ENCODE results near the gene CHST1.

Gene CHST1

GRCh38 chr11:45674481-45675190 is 9.2 kb upstream of the CHST1 start:
- no peak for DNase-seq

- DNase-seq, result no peak
Observed at GRCh38 chr11:45673441-45673840, 8.0 kb upstream of the CHST1 start.

DNA sequence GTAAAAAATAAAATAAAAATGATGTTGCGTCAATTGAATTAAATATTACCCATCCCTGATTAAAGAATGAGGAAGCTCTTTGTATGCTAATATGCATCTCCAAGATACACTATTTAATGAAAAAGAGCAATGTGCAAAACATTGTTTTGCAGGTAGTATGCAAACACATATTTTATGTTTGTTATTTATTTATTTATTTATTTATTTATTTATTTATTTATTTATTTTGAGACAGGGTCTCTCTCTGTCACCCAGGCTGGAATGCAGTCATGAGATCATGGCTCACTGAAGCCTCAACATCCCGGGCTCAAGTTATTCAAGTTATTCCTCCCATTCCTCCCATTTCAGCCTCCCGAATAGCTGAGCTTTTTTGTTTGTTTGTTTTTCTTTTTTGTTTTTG is 7.2 kb upstream of the CHST1 start:
- no peak for DNase-seq

- DNase-seq, result no peak
Observed at GRCh38 chr11:45671246-45672171, 6.1 kb upstream of the CHST1 start.

- no peak for DNase-seq
Observed at GRCh38 chr11:45670386-45671135, 5.1 kb upstream of the CHST1 start.

DNA sequence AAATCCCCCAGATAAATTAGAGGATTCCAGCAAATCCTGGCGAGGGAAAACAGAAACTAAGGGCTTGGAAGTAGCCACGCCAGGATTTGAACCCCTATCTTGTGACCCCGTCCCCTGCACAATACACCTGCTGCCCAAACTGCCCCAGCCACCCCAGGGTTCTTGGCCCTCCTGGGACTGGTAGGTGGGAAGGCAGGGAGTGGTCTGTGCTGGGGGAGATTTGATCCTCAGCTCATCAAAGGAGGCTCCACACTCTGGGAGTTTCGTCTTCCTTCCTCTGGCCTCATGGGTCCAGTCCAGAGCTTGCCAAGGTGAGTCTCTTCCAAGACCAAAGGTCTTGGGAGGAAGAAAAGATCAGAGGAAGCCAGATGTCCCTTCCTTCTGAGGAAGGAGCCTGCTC is 4.5 kb upstream of the CHST1 start:
- DNase-seq, result no peak

DNA sequence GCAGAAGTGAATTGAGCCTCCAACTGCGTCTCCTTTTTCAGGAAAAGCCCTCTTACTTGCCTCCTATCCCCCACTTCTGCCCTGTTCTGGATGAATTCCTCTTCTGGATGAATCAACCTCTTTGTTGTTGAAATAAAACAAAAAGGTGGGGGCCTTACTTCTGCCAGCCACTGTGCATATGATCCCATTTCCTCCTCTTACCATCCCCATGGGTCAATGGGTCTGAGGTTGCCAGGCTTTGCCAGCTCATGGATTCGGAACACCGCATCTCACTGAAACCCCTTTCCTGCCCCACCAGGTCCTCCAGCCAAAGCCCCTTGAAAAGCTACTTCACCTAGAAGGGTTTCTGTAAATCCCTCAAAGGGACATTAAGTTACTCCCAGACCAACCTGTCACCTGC is 3.7 kb upstream of the CHST1 start:
- no peak for DNase-seq

DNA sequence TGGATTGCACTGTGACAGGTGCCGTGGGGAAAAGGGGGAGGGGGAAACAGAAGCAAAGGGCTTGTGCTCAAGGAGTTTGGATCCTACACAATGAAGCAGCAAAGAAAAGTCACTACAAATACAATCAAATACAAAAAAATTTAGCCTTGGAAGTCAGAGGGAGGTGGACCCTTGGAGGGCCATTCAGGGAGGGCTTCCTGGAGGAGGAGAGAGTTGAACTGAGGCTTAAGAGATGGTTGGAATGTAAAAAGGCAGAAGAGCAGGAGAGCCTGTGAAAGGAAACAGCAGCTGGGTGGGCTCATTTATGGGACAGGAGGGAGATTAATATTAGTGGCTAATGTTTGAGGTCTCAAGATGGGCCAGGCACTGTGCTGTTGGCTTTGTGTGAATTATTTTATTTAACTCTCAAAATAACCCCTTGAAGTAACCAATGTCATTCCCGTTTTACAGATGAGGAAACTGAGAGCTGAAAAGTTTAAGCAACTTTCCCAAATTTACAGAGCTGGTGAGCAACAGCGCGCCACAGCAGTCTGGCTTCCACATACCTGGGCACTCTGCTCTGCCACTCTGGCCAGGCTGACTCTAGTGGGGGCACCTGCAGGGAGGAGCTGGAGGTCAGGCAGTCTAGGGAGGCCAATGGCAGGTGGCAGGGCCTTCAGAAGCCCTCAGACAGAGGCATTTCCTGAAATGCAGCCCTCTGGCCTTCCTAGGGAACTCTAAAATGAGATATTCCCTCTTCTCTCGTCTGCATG is 2.7 kb upstream of the CHST1 start:
- DNase-seq, result no peak

GRCh38 chr11:45666648-45667642 is 1.5 kb upstream of the CHST1 start:
- DNase-seq, result no peak

- DNase-seq, result no peak
Observed at GRCh38 chr11:45665933-45666647, 668 bp upstream of the CHST1 start.

DNA sequence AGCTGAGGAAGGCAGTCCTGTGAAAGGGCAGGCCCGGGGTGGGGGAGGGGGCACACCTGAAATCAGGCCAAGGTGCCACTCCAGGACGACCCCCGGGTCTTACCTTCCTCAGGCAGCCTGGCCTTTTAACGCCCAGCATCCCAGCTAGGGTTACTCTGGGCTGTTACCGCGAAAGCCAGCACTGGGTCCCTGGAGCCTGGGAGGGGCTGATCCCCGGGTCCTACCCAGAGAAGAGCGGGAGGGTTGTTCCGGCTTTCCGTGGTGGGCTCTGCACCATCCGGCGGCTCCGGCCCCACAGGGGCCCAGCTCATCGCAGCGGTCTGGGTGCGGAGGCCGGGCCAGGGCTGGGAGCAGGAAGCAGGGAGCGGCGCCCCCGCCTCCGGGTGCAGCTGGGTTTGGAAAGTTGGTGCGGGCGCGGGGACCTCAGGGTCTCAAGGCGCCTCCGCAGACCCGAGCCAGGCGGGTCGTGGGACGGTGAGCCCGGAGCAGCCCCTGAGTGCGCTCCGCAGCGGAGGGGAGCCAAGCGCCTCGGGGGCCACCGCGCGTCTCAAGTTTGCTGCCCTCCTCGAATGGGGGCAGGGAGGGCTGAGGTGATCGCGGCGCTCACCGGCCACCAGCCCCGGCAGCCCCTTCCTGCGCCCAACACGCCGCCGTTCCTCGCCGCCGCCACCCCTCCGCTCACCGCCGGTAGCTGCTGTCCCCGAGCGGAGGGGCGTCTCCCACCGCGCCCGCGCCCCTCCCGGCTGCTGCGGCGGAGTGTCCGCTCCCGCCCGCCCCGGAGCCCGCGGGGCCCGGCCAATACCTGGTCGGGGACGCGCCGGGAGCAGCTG is 831 bp downstream of the CHST1 start:
- DNase-seq, result no peak

DNA sequence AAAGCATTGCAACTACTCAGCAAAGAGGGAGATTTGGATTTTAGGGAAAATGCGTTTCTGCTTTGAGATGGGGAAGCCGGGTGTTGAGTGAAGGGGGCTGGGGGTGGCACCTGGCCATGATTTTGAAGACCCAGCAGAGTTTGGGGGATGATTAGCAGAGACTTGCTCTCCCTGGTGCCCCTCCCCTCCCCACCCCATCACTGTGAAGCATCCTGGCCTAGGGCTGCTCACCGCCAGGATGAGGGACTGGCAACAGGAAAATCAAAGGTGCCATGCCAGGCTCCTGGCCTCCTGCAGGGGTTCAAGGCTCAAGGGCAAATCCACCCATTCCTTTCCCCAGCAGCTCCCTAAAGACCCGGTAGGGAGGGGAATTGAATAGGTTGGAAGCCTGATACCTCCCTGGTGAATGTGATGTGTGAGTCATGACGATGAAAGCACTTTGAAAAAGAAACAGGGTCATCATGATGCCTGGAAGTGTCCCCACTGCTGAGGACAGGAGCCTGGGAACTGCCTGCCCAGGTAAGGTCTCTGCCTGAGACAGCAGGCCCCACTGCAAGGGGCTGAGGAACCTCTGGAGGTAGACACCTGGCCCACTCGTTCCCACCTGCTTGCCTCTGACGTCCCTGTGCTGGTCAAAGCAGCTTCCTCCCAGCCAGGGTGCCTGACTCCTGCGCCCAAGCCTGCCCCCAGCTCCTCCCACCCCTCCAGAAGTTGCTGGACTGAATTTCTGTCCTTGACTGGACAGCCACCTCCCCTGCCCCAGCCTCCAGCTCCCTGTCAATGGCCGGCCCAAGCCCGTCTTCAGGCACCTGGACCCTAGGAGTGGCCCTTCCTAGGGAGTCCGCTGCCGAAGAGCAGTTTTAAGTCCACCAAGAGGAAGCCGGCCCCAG is 1.7 kb downstream of the CHST1 start:
- no peak for DNase-seq

GRCh38 chr11:45662665-45663485 is 2.5 kb downstream of the CHST1 start:
- no peak for DNase-seq

DNA sequence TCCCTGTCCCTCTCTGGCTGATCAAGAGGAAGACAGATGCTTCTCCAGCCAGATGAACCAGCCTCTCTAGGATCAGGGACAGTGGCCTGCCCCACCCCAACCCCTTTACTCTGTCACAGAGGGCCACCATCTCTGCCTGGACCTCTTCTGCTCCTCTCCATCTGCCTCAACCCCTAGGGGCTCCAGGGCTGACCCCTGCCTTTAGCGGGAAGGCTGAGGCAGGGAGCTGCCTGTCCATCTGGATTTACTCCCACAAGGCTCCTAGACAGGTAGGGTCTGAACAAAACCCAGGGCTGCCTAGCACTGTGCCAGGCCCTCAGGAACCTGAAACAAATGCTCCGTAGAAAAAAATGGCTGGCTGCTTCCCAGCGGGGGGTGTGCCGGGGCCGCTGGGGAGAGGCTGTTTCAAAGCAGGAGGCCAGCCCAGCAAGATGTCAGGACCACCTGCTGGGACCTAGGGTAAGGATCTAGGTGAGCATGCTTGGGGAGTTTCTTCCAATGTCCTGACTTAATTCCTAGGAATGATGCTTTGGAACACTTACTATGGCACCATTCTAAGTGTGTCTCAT is 3.2 kb downstream of the CHST1 start:
- no peak for DNase-seq

DNA sequence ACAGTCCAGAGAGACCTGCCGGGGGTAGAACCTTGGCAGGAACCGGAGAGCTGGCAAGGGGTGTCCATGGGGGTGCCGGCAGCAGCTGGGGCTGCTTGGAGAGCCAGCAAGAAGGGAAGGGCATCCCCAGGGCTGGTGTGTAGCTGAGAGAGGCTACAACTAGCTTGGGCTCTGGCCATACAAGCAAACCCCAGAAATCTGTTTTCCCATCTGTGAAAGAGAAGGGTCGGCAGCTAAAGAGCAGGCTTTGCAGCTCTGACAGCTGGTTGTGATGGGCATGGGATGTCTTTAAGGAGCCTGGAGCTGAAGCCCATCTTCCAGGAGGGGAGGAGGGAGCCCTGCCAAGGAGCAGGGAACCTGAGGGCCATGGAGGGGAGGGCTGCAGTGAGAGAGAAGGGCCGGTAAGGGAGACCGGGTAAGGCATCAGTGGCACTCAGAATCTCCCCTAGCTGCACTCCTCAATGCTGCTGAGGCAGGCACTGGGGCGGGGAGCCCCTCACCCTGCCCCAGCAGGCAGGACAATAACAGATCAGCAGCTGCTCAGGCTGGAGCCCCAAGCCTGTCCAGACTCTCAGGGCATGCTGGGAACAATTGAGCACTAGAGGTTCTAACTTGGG is 3.9 kb downstream of the CHST1 start:
- no peak for DNase-seq

DNA sequence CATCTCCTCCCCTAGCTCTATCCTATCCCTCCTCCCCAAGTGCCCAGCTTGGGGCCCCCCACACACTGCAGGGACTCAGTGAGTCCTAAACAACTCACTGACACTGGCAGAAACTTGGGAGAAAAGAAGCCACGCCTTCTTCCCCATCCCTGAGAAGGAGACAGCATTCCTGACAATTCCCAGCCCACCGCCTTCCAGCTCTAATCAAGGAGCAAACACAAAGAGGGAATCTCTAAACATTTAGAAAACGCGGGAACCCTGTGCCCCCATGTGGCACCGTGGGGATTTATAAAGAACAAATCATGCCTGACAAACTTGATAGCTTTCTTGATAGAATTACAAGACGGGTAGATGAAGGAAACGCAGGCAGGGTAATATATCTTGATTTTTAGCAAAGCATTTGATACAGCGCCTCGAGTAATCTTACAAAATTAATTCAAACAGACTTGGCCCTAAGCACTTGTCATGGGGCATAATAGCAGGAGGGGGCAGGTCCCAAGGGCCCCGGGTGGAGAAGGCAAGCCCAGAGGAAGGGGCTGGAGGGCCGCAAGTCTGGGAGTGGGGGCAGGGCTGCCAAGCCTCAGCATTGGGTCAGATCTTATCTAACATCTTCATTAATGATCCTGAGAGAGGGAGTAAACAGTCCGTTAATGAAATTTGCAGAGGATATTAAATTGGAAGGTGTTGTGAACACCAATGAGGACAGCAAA is 4.5 kb downstream of the CHST1 start:
- DNase-seq, result no peak

Measured in effector CD8-positive, alpha-beta T cell (primary cell).